HepG2 (cell line): ENCODE results near the gene RAB11FIP5. TPM values are rescaled to one million over a fixed set of nuclear protein-coding genes. Genes with fewer than 3 reads are reported as not detected.

Experiments
- ARNTL ChIP-seq: sonication (generic); formaldehyde crosslinking; IDR thresholded peaks from 2 replicates; pipeline ENCODE4 v1.4.0; 2020; ENCODE audit warnings: mild to moderate bottlenecking, missing genetic modification reagents
- ATF7 ChIP-seq, 2 experiments: fragments of 450-650 bp in 1 of 2; sonication (generic) in 1 of 2; formaldehyde crosslinking in 1 of 2; IDR thresholded peaks; 2 replicates each; pipeline versions ENCODE4 v1.4.0 to v1.6.1; 2016 to 2020; ENCODE audit warnings: antibody characterized with exemption in 1 of 2, mild to moderate bottlenecking in 1 of 2, missing genetic modification reagents in 1 of 2
- CAMTA2 ChIP-seq: sonication (generic); formaldehyde crosslinking; IDR thresholded peaks from 2 replicates; pipeline ENCODE4 v1.4.0; 2020; ENCODE audit warnings: mild to moderate bottlenecking, missing genetic modification reagents, borderline replicate concordance
- ERF ChIP-seq: IDR thresholded peaks from 2 replicates; pipeline ENCODE4 v1.6.1; 2018; ENCODE audit warnings: missing biosample characterization, missing genetic modification reagents
- FOXK2 ChIP-seq: fragments of 450-650 bp; IDR thresholded peaks from 2 replicates; pipeline ENCODE4 v1.6.1; 2016
- GABPA ChIP-seq, 2 experiments: IDR thresholded peaks; 2 replicates each; pipeline ENCODE4 v1.6.1; 2011 to 2016; ENCODE audit warnings: low read depth in 2 of 2, low read length in 1 of 2, missing biosample characterization in 1 of 2, missing genetic modification characterization in 1 of 2
- ISX ChIP-seq: sonication (generic); formaldehyde crosslinking; conservative IDR thresholded peaks from 2 replicates; pipeline ENCODE4 v1.5.0; 2020; ENCODE audit warnings: missing genetic modification reagents
- KLF16 ChIP-seq, 2 experiments: sonication (generic) in 1 of 2; formaldehyde crosslinking in 1 of 2; IDR thresholded peaks; 2 replicates each; pipeline versions ENCODE4 v1.6.1 to v1.8.0; 2016 to 2023; ENCODE audit warnings: missing genetic modification reagents in 2 of 2, missing compliant biosample characterization in 1 of 2
- KMT2B ChIP-seq: IDR thresholded peaks from 2 replicates; pipeline ENCODE4 v1.6.1; 2016; ENCODE audit warnings: missing genetic modification reagents, missing compliant biosample characterization
- NBN ChIP-seq: fragments of 450-650 bp; conservative IDR thresholded peaks from 2 replicates; pipeline ENCODE4 v1.6.1; 2017
- NONO ChIP-seq, 2 experiments: fragments of 450-650 bp in 1 of 2; sonication (generic) in 1 of 2; formaldehyde crosslinking in 1 of 2; IDR thresholded peaks in 1 of 2; conservative IDR thresholded peaks in 1 of 2; 2 replicates each; pipeline versions ENCODE4 v1.6.1 to v1.8.0; 2017 to 2022; ENCODE audit warnings: mild to moderate bottlenecking in 1 of 2, missing genetic modification reagents in 1 of 2, moderate library complexity in 1 of 2
- PITX1 ChIP-seq: sonication (generic); formaldehyde crosslinking; IDR thresholded peaks from 2 replicates; pipeline ENCODE4 v1.5.1; 2020; ENCODE audit warnings: mild to moderate bottlenecking, missing genetic modification reagents
- RAD21 ChIP-seq: fragments of 450-650 bp; formaldehyde crosslinking; IDR thresholded peaks from 2 replicates; pipeline ENCODE4 v1.5.0; 2020; ENCODE audit warnings: mild to moderate bottlenecking
- SAP130 ChIP-seq: IDR thresholded peaks from 2 replicates; pipeline ENCODE4 v1.6.1; 2016; ENCODE audit warnings: low read depth
- STAT6 ChIP-seq: sonication (generic); formaldehyde crosslinking; IDR thresholded peaks from 2 replicates; pipeline ENCODE4 v1.4.0; 2020; ENCODE audit warnings: missing genetic modification reagents, mild to moderate bottlenecking, borderline replicate concordance
- TBX2 ChIP-seq: sonication (generic); formaldehyde crosslinking; IDR thresholded peaks from 2 replicates; pipeline ENCODE4 v1.5.0; 2020; ENCODE audit warnings: missing genetic modification reagents, mild to moderate bottlenecking, borderline replicate concordance
- TOPORS ChIP-seq: sonication (generic); formaldehyde crosslinking; IDR thresholded peaks from 2 replicates; pipeline ENCODE4 v1.8.0; 2023; ENCODE audit warnings: mild to moderate bottlenecking, missing genetic modification reagents
- ZBTB39 ChIP-seq: sonication (generic); formaldehyde crosslinking; IDR thresholded peaks from 2 replicates; pipeline ENCODE4 v1.5.0; 2020; ENCODE audit warnings: missing genetic modification reagents
- ZNF33B ChIP-seq: sonication (generic); formaldehyde crosslinking; IDR thresholded peaks from 2 replicates; pipeline ENCODE4 v1.5.1; 2020; ENCODE audit warnings: mild to moderate bottlenecking, missing genetic modification reagents
- ZNF678 ChIP-seq: sonication (generic); formaldehyde crosslinking; IDR thresholded peaks from 2 replicates; pipeline ENCODE4 v1.4.0; 2020; ENCODE audit warnings: mild to moderate bottlenecking, missing genetic modification reagents
- ZNF75D ChIP-seq: sonication (generic); formaldehyde crosslinking; IDR thresholded peaks from 2 replicates; pipeline ENCODE4 v1.8.1; 2023; ENCODE audit warnings: missing genetic modification reagents, mild to moderate bottlenecking, borderline replicate concordance
- ZNF770 ChIP-seq: sonication (generic); formaldehyde crosslinking; IDR thresholded peaks from 2 replicates; pipeline ENCODE4 v1.5.0; 2020; ENCODE audit warnings: mild to moderate bottlenecking, missing genetic modification reagents
- ZNF788 ChIP-seq: sonication (generic); formaldehyde crosslinking; IDR thresholded peaks from 2 replicates; pipeline ENCODE4 v1.5.0; 2020; ENCODE audit warnings: mild to moderate bottlenecking, missing genetic modification reagents, borderline replicate concordance
- polyA plus RNA-seq, 8 experiments: library from polyadenylated mRNA; depleted of rRNA in 3 of 8; stranded (reverse) in 7 of 8; unstranded in 1 of 8; fragments of >200 nt; fragmentation: Illumina TruSeq in 4 of 8; extraction: Trizol in 4 of 8; gene quantifications; 2 replicates each; pipeline versions ENCODE4 v1.2.1 to v1.2.3, GENCODE V29; 2011 to 2016; ENCODE audit warnings: low read depth in 4 of 8, missing spikeins in 1 of 8, mixed read lengths in 1 of 8; ENCODE audit not compliant: insufficient read depth in 1 of 8
- total RNA-seq, 5 experiments: library from RNA; depleted of rRNA; stranded (reverse); fragments of >200 nt; fragmentation: Illumina TruSeq; extraction: Trizol; gene quantifications; 2 replicates each; pipeline ENCODE4 v1.2.3, GENCODE V29; 2016; ENCODE audit warnings: low read depth in 1 of 5

Gene RAB11FIP5
- total and polyA plus RNA-seq, 2 of the 13 experiments (the other 11 are each of a cell fraction or from before 2014, with no cell fraction given), result 9.4 to 22.9 TPM

- no peak for TF ChIP-seq STAT6 (CRISPR knock-in tag)
- peak; percentile 68; the same call in 1 of the 2 replicates for TF ChIP-seq ZNF788
- no peak for TF ChIP-seq ZBTB39
- TF ChIP-seq KMT2B (CRISPR knock-in tag), result no peak
- no peak for TF ChIP-seq TOPORS (CRISPR knock-in tag)
- peak; percentile 30; the same call in 1 of the 2 replicates for TF ChIP-seq SAP130 (CRISPR knock-in tag)
- TF ChIP-seq CAMTA2 (CRISPR knock-in tag), result peak; percentile 88
- TF ChIP-seq ZNF75D (CRISPR knock-in tag), result no peak
- TF ChIP-seq PITX1, result peak; percentile 47; the same call in 1 of the 2 replicates
- TF ChIP-seq KLF16 (CRISPR knock-in tag; IDR thresholded peaks at IDR 0.05), result peak in 1 of 2 experiments; percentile 67; a peak in 1 of 4 replicates
- TF ChIP-seq TBX2 (CRISPR knock-in tag), result peak; percentile 37; the same call in 1 of the 2 replicates
- TF ChIP-seq ISX (CRISPR knock-in tag), result no peak
- 0 out of 2 replicates have a peak, but pooled peaks have one; percentile 19 for TF ChIP-seq ARNTL (CRISPR knock-in tag)
- no peak for TF ChIP-seq NONO (IDR thresholded peaks at IDR 0.05)
- 0 out of 2 replicates have a peak, but pooled peaks have one; percentile 60 for TF ChIP-seq NONO (CRISPR knock-in tag; conservative IDR thresholded peaks at IDR 0.05)
- no peak for TF ChIP-seq ATF7 (IDR thresholded peaks at IDR 0.05)
- no peak for TF ChIP-seq ATF7 (CRISPR knock-in tag; IDR thresholded peaks at IDR 0.05)
- TF ChIP-seq ZNF678 (CRISPR knock-in tag), result no peak
- TF ChIP-seq ZNF33B, result 0 out of 2 replicates have a peak, but pooled peaks have one; percentile 41
- TF ChIP-seq RAD21 (CRISPR knock-in tag), result peak; percentile 98
- no peak for TF ChIP-seq NBN
- TF ChIP-seq ERF (CRISPR knock-in tag), result 0 out of 2 replicates have a peak, but pooled peaks have one; percentile 50
- no peak for TF ChIP-seq FOXK2
- TF ChIP-seq GABPA (IDR thresholded peaks at IDR 0.05; ENCODE audit: low read depth, low read length), result no peak
- peak; percentile 28; the same call in 1 of the 2 replicates for TF ChIP-seq GABPA (CRISPR knock-in tag; IDR thresholded peaks at IDR 0.05; ENCODE audit: low read depth)
- peak; percentile 9; the same call in 1 of the 2 replicates for TF ChIP-seq ZNF770 (CRISPR knock-in tag)
Observed at GRCh38 chr2:73156539-73157124, 43.9 kb upstream of the RAB11FIP5 start (continued).
